ENCODE data around the gene PIM3.

DNA sequence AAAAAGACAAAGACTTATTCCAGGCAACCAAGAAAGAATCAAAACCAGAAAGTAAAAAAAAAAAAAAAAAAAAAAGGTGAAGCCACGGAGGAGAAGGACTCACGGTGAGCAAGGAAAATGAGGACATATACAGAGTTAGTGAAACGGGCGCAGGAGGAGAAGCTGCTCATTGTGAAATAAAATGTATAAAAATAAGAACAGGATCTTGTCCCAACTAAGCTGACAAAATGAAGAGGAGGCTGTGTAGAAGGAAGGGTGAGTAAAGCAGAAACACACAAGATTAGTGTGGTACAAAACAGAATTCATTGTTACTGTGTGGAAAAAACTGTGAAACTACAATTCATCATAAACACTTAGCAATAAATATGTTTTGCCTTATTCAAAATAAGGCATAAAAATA, 44.3 kb downstream of the PIM3 start:
- TF ChIP-seq, protein P1, sequence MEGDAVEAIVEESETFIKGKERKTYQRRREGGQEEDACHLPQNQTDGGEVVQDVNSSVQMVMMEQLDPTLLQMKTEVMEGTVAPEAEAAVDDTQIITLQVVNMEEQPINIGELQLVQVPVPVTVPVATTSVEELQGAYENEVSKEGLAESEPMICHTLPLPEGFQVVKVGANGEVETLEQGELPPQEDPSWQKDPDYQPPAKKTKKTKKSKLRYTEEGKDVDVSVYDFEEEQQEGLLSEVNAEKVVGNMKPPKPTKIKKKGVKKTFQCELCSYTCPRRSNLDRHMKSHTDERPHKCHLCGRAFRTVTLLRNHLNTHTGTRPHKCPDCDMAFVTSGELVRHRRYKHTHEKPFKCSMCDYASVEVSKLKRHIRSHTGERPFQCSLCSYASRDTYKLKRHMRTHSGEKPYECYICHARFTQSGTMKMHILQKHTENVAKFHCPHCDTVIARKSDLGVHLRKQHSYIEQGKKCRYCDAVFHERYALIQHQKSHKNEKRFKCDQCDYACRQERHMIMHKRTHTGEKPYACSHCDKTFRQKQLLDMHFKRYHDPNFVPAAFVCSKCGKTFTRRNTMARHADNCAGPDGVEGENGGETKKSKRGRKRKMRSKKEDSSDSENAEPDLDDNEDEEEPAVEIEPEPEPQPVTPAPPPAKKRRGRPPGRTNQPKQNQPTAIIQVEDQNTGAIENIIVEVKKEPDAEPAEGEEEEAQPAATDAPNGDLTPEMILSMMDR (IDR thresholded peaks at IDR 0.05) = no peak
- TF ChIP-seq SIN3A (IDR thresholded peaks at IDR 0.05; ENCODE audit: borderline replicate concordance, low read depth, low read length) (no peak), EZH2phosphoT487 (IDR thresholded peaks at IDR 0.05; ENCODE audit: borderline replicate concordance, low read depth) (no peak), RAD21 (IDR thresholded peaks at IDR 0.05; ENCODE audit: low read length) (no peak), FOXM1 (IDR thresholded peaks at IDR 0.05; ENCODE audit: low read depth) (no peak)
- TF ChIP-seq, protein P2, sequence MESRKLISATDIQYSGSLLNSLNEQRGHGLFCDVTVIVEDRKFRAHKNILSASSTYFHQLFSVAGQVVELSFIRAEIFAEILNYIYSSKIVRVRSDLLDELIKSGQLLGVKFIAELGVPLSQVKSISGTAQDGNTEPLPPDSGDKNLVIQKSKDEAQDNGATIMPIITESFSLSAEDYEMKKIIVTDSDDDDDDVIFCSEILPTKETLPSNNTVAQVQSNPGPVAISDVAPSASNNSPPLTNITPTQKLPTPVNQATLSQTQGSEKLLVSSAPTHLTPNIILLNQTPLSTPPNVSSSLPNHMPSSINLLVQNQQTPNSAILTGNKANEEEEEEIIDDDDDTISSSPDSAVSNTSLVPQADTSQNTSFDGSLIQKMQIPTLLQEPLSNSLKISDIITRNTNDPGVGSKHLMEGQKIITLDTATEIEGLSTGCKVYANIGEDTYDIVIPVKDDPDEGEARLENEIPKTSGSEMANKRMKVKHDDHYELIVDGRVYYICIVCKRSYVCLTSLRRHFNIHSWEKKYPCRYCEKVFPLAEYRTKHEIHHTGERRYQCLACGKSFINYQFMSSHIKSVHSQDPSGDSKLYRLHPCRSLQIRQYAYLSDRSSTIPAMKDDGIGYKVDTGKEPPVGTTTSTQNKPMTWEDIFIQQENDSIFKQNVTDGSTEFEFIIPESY (IDR thresholded peaks at IDR 0.05; ENCODE audit: borderline replicate concordance, low read depth) = no peak
